T-helper 1 cell treated with Interleukin-12 subunit alpha and Interleukin-12 subunit beta and Interleukin-4 antibody, amounts not matched to agents 30 ng/mL and 1 ng/mL, for 36 hours (primary cell): Measurements from ENCODE around the gene NR5A2. TPM values are rescaled to one million over a fixed set of nuclear protein-coding genes. Genes with fewer than 3 reads are reported as not detected.
"Not testable (repeated sequence)": the region's sequence is repeated elsewhere in the genome, so short reads cannot be mapped to it uniquely, and the experiment has no call there.

Source experiments
- intact Hi-C: fragments of 100-400 bp; cut with micrococcal nuclease; formaldehyde crosslinking; loops from one replicate; pipeline ENCODE4 v1.15.1; 2024
- total RNA-seq: library from RNA; stranded (reverse); gene quantifications from 2 replicates; pipeline ENCODE4 v1.2.3, GENCODE V29; 2022

The NR5A2 gene
- total RNA-seq, 1 donor from 2014 or later: 0.42 TPM

DNA sequence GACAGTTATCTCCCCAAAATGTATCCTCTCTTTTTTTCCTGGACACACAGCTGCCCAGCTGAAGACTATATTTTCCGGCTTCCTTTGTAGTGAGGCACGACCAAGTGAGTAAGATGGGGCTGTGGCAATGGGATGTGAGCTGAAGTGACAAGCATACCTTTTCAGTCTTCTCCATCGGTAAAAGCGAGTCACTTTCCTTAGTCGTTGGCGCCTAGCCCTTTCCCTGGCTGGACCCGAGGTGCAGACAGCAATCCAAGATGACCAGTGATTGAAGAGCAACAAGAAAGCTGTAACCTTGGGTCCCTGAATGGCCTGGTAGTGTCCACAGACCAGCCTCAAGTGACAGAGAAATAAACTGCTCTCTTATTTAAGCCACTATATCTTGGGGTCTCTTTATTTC is 155.2 kb downstream of the NR5A2 start:
- intact Hi-C loops: no loop called here

DNA sequence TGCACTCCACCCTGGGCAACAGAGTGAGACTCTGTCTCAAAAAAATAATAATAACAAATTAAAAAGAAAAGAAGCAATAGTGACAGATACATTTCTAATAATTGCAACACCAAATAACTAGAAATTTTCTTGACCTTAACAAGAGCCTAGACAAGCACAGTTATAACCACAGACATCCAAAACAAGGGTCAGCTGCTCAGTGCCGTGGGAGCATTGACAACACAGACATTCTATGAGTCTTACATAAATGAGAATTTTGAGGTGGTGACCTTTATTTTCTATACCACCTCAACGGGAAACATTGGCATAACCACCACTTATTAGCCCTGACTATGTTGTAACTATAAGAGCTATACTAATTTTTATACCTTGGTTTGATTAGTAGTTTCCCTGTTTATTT is 156.1 kb downstream of the NR5A2 start:
- intact Hi-C loops: no loop called here

DNA sequence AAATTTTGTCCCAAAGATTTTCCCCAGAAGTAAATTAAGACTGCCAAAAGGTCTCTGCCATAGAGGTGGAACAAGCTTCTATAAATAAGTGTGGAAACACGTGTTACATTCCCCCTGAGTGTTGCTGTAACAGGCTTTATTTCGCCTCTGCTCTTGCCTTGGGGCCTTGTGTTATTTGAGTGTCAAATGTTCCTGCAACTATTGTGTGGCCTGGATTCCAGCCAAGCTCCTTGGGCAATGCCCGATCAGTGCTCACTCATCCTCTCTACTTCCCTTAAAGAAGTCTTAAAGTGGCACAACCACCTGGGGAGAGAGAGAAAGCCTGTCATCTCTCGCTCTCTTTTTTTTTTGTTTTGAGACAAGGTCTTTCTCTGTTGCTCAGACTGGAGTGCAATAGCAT is 156.7 kb downstream of the NR5A2 start:
- intact Hi-C loops: no loop called here

DNA sequence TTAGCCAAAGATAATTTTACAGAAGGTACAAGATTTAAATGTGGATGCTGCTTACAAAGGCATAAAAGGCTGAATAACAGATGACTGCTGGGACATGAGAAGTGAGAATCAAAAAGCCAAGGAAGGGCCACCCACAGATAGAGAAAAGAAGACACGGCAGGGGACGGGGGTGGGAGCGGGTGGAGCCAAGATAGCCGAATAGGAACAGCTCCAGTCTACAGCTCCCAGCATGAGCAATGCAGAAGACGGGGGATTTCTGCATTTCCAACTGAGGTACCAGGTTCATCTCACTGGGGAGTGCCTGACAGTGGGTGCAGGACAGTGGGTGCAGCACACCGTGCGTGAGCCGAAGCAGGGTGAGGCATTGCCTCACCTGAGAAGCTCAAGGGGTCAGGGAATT is 157.7 kb downstream of the NR5A2 start:
- intact Hi-C loops: not testable (repeated sequence)

DNA sequence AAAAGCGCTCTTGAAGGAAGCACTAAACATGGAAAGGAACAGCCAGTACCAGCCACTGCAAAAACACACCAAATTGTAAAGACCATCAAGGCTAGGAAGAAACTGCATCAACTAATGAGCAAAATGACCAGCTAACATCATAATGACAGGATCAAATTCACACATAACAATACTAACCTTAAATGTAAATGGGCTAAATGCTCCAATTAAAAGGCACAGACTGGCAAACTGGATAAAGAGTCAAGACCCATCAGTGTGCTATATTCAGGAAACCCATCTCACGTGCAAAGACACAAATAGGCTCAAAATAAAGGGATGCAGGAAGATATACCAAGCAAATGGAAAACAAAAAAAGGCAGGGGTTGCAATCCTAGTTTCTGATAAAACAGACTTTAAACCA is 159.8 kb downstream of the NR5A2 start:
- intact Hi-C loops: not testable (repeated sequence)

DNA sequence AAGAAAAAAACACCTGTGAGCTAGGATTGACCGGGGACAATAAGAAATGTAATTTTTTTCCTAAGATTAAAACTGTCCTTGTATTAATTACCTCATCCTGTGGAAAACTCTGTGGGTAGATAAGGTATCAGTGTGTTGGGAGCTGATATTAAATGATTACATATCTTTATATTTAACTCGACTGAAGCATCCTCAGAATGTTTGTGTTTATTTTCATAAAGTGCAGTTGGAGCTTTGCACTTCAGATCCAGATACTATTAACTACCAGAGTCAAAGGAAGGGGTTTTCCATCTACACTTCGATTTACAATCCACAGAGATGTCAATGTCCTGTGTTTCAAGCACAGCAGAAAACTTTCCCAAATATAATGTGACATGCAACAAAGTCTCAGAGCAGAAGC is 164.5 kb downstream of the NR5A2 start:
- intact Hi-C loops: no loop called here

DNA sequence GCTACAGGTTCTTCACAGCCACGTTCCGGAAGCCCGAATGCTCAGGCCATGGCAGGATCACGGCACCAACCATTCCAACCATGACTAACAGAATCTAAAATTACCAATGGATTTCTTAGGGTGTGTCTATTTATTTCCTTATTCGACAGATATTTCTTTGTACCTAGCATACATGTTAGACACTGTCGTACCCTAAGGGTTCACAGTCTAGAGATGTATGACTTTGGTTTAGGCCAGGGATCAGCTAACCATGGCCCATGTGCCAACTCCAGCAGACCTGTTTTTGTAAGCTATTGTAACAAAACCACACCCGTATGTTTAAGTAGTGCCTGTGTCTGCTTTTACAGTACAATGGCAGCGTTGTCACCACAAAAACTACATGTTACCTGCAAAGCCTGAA is 167.0 kb downstream of the NR5A2 start:
- intact Hi-C loops: no loop called here

DNA sequence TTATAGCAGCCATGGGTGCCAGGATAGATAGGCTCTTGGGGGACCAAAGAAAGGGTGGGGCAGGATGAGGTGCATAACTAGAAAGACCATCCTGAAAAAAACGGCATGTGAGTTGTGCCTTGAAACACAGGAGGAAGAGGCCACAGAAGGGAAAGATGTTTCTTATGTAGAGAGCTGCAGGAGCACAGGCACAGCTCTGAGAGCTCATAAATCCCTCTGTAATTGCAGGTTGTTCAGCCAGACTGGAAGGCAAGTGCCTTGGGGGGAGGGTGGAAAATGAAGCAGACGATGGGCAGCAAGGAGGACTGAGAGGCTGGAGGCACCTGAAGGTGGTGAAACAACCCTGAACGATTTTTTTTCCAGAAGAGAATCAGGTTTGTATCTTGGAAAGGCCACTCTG is 170.7 kb downstream of the NR5A2 start:
- intact Hi-C loops: no loop called here

DNA sequence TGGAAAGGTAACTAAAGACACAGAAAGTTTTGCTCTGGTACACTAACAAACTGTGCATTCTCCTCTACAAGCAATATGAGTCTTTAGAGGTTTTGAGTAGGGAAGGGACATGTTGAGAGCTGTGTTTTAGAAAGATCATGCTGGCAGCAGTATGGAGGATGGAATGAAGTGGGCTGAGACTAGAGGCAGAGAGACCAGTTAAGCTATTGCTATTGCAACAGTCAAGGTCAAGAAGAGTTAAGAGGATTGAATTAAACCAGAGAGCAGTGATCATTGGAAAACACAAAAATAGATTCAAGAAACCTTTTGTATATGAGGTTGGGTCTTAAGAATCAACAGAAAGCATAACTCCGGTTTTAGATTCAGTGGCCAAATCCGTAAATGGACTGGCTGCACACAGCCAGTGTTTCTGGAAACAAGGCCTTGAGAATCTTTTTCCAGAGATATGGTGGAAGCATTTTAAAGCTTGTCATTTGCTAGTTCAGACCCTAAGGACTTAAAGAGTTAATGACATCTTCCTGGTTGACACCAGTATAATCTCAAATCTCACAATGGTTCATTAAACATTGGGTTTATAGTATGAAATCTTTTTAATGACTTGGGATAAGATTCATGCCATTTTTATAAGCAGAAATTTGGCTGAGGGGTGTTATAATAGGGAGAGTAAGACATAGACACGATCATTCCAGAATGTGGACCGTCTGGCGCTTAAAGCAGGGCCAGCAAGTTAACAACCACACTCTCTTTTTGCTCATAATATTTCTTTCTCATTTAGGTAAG is 177.9 kb downstream of the NR5A2 start:
- intact Hi-C loops: no loop called here

DNA sequence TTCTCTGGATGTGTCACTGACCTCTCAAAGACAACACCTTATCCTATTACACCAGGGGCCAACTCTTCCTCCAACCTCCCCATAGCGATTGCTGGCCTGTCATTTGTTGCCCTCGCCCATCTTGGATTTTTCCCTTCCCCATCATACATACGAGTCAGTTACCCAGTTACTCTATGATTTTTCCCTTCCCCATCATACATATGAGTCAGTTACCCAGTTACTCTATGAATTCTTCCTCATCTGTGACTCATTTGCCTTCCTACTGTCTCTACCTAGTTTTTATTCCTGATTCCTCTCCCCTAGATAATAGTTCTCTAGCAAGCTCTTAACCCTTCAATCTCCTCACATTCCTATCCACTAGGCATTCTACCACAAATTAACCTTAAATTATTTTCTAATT is 178.8 kb downstream of the NR5A2 start:
- intact Hi-C loops: no loop called here

DNA sequence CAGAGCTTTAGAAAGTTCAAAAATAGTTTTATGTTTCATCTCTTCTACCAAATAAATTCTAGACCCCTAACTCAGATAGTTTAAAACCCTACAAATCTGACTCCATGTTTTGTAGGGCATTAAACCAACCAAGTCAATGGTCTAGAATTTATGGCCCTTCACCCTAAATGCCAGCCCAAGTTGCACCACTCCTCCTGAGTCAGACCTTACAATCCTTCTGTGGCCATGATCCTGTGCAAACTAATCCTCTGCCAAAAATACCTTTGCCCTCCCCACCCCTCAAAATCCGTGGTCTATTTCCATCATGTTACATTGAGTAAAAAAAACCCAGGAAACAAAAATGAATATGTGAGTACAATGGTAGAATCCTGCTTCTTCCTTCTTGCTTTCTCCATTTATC is 179.3 kb downstream of the NR5A2 start:
- intact Hi-C loops: no loop called here

DNA sequence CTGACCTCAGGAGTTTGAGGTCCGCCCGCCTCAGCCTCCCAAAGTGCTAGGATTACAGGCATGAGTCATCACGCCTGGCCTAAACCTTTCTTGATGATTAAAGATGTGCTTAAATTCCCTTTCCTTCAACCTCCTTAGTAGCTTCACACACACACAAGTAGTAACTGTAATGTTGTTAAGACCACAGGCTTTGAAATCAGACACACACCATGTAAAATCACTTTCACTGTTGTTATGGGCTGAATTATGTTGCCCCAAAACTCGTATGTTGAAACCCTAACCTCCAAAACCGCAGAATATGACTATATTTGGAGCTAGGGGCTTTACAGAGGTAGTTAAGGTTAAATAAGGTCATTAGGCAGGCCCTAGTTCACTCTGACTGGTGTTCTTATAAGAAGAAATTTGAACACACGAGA is 180.2 kb downstream of the NR5A2 start:
- intact Hi-C loops: loop anchor here (1.0 kb wide), 1 partner anchor 54 kb away; no protein-coding TSS in a partner anchor

DNA sequence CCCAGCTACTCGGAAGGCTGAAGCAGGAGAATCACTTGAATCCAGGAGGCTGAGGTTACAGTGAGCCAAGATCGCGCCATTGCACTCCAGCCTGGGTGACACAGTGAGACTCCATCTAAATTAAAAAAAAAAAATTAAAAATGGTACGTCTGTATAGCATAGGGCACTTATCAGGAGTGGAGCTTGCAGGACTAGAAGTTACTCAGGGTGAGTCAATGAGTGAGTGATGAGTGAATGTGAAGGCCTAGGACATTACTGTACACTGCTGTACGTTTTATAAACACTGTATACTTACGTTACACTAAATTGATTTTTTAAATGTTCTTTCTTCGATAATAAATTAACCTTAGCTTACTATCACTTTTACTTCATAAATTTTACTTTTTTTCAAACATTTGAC is 183.6 kb downstream of the NR5A2 start:
- intact Hi-C loops: no loop called here

DNA sequence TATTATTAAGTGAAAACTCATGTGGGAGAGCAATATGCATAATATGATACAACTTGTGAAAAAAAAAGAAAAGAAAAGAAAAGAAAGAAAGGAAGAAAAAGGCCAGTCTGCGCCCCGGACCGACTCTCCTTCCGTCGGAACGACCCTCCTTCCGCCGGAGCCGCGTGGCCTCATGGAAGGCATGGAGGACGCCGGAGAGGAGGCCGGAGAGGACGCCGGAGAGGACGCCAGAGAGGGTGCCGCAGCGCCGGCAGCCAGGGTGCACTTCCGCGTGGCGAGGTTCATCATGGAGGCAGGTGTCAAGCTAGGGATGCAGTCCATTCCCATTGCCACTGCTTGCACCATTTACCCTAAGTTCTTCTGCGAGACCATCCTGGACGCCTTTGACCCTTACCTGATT is 185.9 kb downstream of the NR5A2 start:
- intact Hi-C loops: no loop called here

DNA sequence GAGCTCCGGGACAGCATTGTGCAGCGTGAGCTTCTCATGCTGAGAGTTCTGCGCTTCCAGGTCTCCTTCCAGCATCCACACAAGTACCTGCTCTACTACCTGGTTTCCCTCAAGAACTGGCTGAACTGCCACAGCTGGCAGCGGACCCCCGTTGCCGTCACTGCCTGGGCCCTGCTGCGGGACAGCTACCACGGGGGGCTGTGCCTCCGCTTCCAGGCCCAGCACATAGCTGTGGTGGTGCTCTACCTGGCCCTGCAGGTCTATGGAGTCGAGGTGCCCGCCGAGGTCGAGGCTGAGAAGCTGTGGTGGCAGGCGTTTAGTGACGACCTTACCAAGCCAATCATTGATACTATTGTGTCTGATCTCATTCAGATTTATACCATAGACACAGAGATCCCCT is 186.4 kb downstream of the NR5A2 start:
- intact Hi-C loops: no loop called here

DNA sequence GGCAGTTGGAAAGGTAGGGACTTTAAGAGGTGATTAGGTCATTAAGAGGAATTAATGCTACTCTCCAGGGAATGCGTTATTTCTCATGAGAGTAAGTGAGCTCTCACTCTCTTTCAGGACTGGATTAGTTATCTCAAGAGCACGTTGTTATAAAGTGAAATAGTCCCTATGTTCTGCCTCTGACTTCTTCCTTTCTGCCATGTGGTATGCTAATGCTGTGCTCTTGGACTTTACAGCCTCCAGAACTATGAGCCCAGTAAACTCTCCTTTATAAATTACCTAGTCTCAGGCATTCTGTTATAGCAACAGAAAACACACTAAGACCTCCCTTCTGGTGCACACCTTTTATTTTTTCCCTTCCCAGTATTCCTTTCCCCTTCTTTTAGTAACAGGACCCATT is 187.8 kb downstream of the NR5A2 start:
- intact Hi-C loops: no loop called here

DNA sequence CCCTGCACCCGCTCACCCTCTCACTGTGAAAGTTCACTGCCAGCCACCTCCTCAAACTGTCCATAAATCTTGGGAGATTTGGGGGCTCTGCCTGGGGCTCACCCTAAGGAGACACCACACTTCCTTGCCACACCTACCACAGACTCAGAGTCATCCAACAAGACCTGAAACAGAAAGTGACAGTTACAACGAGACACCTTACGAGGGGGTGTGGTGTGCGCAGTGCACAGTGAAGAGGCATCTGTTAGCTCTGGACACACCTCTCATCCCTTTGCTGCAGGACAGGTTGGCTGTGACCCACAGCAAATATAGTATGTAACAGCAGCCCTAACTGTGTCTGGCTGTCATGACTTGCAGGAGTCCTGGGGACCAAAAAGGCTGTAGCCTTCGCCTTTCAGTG is 190.2 kb downstream of the NR5A2 start:
- intact Hi-C loops: loop anchor here (1.0 kb wide), 1 partner anchor 63 kb away; no protein-coding TSS in a partner anchor

DNA sequence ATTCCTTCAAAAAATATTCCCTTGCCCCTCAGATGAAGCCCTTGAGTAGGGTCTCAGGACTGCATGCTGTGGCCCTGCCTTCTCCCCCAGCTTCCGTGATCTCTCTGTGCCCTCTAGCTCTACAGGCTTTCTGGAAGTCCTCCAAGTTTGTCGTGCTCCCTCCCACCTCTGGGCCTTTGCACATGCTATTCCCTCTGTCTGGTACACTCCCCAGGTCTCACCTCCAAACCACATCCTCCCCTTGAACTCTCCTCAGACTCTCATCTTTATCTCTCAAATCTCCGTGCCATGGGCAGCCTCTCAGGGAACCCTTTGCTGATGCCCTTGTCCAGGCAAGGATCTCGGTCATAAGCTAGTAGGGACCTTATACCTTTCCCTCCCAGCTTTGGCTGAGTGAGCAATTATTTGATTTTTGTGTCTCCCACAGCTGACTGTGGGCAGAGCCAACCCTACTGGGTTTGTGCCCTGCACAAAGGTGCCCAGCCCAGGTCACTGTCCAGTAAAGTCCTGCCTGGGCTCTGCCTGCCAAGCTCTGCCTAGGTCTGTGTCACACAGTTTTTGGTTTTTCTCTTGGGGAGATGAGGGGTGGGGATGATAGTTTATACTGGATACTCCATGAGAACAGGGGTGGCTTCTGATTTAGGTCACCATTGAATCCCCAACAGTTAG is 194.2 kb downstream of the NR5A2 start:
- intact Hi-C loops: no loop called here

DNA sequence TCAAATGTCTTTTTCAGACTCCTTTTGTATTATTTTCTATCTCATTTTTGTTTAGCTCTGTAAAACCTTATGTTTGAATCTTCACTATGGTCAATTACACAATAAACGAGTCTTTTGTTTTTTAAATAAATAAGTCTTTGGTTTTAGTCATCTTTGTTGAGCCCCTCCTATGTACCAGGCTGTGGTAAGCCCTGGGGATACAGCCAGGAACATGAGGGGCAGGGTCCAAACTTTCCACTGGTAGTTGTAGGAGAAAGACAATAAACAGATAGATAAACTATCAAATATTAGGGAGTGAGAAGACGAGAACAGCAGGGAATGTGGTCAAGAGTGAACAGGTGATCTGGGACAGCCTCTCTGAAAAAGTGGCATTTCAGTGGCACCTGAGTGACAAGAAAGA is 195.7 kb downstream of the NR5A2 start:
- intact Hi-C loops: no loop called here

DNA sequence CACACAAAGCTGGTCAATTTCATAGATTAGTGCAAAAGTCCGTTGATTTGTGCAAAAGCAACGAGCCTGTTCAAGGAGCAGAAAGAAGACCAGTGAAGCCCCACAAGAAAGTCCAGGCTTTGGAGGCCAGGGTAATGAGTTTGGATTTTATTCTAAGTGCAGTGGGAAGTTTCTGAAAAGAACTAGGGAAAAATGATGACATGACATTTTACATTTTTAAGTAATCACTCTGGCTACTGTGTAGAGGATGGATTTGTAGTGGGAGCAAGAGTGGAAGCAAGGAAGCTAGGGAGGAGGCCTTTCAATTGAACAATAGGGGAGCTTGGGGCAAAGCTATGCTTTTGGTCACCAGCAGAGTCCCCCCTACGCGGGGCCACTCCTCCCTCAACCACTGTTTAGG is 196.1 kb downstream of the NR5A2 start:
- intact Hi-C loops: no loop called here

DNA sequence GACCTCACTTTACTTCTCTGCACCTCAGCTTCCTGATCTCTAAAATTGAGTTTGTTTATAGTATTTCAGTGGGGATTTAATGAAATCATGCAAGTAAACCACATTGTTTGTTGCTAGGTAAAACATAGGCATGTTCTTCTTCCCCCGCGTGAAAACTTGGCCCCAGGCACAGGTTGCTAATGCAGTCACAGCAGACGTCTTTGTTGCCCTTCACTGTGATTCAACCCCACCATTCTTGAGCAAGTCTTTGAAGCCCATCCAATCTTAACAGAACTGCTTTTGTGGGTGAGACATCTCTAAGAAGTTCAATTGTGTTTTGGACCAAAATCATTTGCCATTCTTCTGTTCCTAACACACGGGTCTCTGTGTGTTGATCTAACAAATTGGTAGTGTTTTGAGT is 196.8 kb downstream of the NR5A2 start:
- intact Hi-C loops: no loop called here

DNA sequence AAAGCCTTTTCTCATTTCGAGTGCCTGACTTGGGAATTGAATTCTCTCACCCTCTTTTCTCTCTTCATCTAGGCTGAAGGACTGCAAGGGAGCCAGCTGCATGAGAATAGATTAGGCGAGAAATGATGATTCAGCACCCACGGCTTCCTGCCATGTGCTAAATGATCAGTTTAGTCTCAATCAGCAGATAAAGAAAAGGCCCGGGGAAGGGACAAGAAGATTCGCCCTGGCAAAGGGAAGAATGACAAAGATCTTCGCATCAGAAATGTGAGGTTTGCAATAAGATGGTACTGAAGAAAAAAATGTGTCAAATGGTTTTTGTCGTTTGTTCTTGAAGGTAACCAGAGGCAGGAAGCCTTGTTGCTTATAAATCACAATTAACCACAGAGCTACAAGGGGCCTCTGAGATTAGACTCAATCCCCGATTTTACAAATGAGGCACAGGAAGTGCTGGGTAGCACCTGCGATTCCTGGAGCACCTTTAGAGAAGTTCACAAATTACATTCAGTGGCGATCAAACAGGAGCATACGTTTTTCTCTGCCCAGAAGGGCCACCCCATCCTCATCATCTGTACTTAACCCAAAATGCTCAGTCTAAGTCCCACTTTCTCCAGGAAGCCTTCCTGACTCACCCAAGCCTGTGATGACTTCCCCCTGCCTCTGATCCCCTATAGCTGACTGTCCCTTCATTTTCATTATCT is 198.9 kb downstream of the NR5A2 start:
- intact Hi-C loops: loop anchor here (2.0 kb wide), 1 partner anchor 74 kb away; no protein-coding TSS in a partner anchor
